CD4-positive, alpha-beta T cell (primary cell): ENCODE measurements around the gene KIAA1614. TPM values are rescaled to one million over a fixed set of nuclear protein-coding genes. Genes with fewer than 3 reads are reported as not detected.

Source experiments
- ATAC-seq: fragments of 200-7000 bp; cut with Tn5 transposase; one replicate; pipeline ENCODE4 v1.10.0; 2022; ENCODE audit warnings: mild to moderate bottlenecking; ENCODE audit not compliant: poor library complexity
- CTCF ChIA-PET: fragments of 350-600 bp; sonication (Branson Sonifier 250); formaldehyde crosslinking; loops from one replicate; lab custom pipeline; 2021; ENCODE audit warnings: antibody characterized with exemption, inconsistent platforms; lab: Charles Lee
- POLR2A ChIA-PET: fragments of 350-600 bp; sonication (Branson Sonifier 250); formaldehyde crosslinking; loops from one replicate; lab custom pipeline; 2021; ENCODE audit warnings: antibody characterized with exemption, inconsistent platforms; lab: Charles Lee
- DNase-seq, 14 experiments: peaks; one replicate each; pipeline ENCODE4 v3.0.0-alpha.2; 2013 to 2020; ENCODE audit warnings: mixed read lengths in 2 of 14
- H3K27ac ChIP-seq, 2 donors: one replicate each; pipeline versions ENCODE4 v1.5.1 to v1.7.0; 2013; ENCODE audit warnings: low read length in 2 of 2, low read depth in 1 of 2, mild to moderate bottlenecking in 1 of 2
- H3K27me3 ChIP-seq, 2 experiments: 1 replicate in 1 of 2; 2 replicates in 1 of 2; pipeline versions ENCODE4 v1.6.1 to v1.7.0; 2013; ENCODE audit warnings: low read length in 2 of 2, control low read depth in 1 of 2, mild to moderate bottlenecking in 1 of 2, moderate library complexity in 1 of 2; ENCODE audit not compliant: insufficient read depth in 2 of 2, control insufficient read depth in 1 of 2
- H3K36me3 ChIP-seq: one replicate; pipeline ENCODE4 v1.6.1; 2013; ENCODE audit warnings: low read length, control low read depth; ENCODE audit not compliant: insufficient read depth
- H3K4me1 ChIP-seq: one replicate; pipeline ENCODE4 v1.6.1; 2013; ENCODE audit warnings: low read length, control low read depth; ENCODE audit not compliant: insufficient read depth
- H3K4me3 ChIP-seq: one replicate; pipeline ENCODE4 v1.5.1; 2013; ENCODE audit warnings: mild to moderate bottlenecking, low read length, moderate library complexity
- H3K9me3 ChIP-seq, 2 experiments: 1 replicate in 1 of 2; 2 replicates in 1 of 2; pipeline versions ENCODE4 v1.6.1 to v1.7.0; 2013; ENCODE audit warnings: low read length in 2 of 2, mild to moderate bottlenecking in 2 of 2, control low read depth in 1 of 2, moderate library complexity in 1 of 2; ENCODE audit not compliant: control insufficient read depth in 1 of 2, insufficient read depth in 1 of 2
- H3K27ac Mint-ChIP-seq: one replicate; pipeline ENCODE4 v1.8.0; 2020; ENCODE audit warnings: mixed read lengths
- H3K27me3 Mint-ChIP-seq: one replicate; pipeline ENCODE4 v1.8.0; 2021; ENCODE audit warnings: mixed read lengths
- H3K36me3 Mint-ChIP-seq: one replicate; pipeline ENCODE4 v1.8.0; 2021; ENCODE audit warnings: low read depth, mixed read lengths
- H3K4me1 Mint-ChIP-seq: one replicate; pipeline ENCODE4 v1.8.0; 2021; ENCODE audit warnings: low read depth, mixed read lengths
- H3K4me3 Mint-ChIP-seq: one replicate; pipeline ENCODE4 v1.8.0; 2020; ENCODE audit warnings: mild to moderate bottlenecking, mixed read lengths
- H3K9me3 Mint-ChIP-seq: one replicate; pipeline ENCODE4 v1.8.0; 2020; ENCODE audit warnings: mixed read lengths
- intact Hi-C, 2 experiments: fragments of 100-400 bp; cut with DNase I in 1 of 2; cut with micrococcal nuclease in 1 of 2; formaldehyde crosslinking; loops; one replicate each; pipeline versions ENCODE4 v1.15.1 to v1.9.0; 2023 to 2025; cut with DNase I, micrococcal nuclease
- total RNA-seq, 174 experiments: library from RNA in 2 of 174; stranded (reverse) in 2 of 174; gene quantifications; one replicate each; pipeline ENCODE4 v1.2.3 and lab custom pipeline; 2021 to 2026
- TF ChIP-seq, protein P1 (sequence below): fragments of 200-600 bp; IDR thresholded peaks from one replicate; pipeline ENCODE4 v1.8.0; 2022; ENCODE audit warnings: antibody characterized with exemption, mild to moderate bottlenecking

Gene KIAA1614
- total RNA-seq, 2 experiments from 2014 or later, result 0.14 to 0.20 TPM

DNA sequence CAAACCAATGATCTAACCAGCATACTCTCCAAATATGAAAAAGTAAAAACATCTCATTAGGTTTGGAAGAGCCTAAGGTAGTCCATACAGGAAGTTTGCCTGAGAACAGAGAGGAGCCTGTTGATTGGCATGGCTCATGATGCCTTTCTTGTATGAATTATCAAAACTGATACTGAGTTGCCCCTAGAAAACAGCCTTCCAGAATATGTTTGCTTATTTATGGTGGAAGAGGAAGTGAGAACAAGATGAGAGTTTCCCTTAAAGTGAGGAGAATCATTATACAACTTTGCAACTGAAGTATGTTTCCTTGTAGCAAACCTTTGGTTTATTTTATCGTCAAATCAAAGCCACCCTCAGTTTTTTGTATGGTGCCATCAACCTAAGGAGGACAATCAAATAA, 23.8 kb upstream of the KIAA1614 start:
- POLR2A ChIA-PET, result no interaction called here

DNA sequence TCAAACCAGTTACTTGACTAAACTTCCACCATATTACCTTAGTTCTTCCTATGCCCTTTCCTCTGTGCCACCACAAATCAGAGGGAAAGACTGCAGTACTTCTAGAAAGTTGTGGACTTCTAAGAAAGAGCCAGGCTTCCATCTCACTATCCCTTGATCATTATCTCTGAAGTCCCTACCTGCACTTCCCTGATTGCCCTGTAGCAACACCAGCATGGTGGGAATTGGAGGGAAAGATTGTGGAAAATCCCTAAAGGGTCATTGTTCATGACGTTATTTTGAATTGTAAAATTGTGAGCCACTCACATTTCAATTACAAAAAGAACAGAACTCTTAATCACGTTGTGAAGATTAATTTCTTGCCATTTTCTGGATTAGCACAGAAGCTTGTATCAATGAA, 23.4 kb upstream of the KIAA1614 start:
- H3K4me3 ChIP-seq, result no peak overlapping the region
- H3K4me1 ChIP-seq, result peaks cover 5% of the 10 kb centered on the region
- H3K36me3 ChIP-seq, result peaks cover 3% of the 10 kb centered on the region
- TF ChIP-seq, protein P1, sequence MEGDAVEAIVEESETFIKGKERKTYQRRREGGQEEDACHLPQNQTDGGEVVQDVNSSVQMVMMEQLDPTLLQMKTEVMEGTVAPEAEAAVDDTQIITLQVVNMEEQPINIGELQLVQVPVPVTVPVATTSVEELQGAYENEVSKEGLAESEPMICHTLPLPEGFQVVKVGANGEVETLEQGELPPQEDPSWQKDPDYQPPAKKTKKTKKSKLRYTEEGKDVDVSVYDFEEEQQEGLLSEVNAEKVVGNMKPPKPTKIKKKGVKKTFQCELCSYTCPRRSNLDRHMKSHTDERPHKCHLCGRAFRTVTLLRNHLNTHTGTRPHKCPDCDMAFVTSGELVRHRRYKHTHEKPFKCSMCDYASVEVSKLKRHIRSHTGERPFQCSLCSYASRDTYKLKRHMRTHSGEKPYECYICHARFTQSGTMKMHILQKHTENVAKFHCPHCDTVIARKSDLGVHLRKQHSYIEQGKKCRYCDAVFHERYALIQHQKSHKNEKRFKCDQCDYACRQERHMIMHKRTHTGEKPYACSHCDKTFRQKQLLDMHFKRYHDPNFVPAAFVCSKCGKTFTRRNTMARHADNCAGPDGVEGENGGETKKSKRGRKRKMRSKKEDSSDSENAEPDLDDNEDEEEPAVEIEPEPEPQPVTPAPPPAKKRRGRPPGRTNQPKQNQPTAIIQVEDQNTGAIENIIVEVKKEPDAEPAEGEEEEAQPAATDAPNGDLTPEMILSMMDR, result no peak
- Mint-ChIP-seq H3K4me3 (no peak overlapping the region), H3K27me3 (no peaks in the 10 kb centered on the region), H3K27ac (no peak overlapping the region), H3K4me1 (peaks cover 14% of the 10 kb centered on the region), H3K9me3 (no peaks in the 10 kb centered on the region), H3K36me3 (peaks cover 16% of the 10 kb centered on the region)
- no peak overlapping the region for H3K27ac ChIP-seq
- ATAC-seq, result no peak
- DNase-seq, result no peak
- POLR2A ChIA-PET, result no interaction called here
- H3K9me3 ChIP-seq, result no peaks in the 10 kb centered on the region
- no peaks in the 10 kb centered on the region for H3K27me3 ChIP-seq
- CTCF ChIA-PET, result no interaction called here
- intact Hi-C loops, result loop anchor here in 1 of 2 experiments (10.0 kb wide), 1 partner anchor 535 kb away; no protein-coding TSS in a partner anchor

More for the DNA sequence above, 23.8 kb upstream of the KIAA1614 start:
- Histone ChIP-seq H3K4me1 (peaks cover 5% of the 10 kb centered on the region), H3K27me3 (no peaks in the 10 kb centered on the region), H3K27ac (no peak overlapping the region), H3K36me3 (peaks cover 7% of the 10 kb centered on the region), H3K4me3 (no peak overlapping the region), H3K9me3 (no peaks in the 10 kb centered on the region)
- Mint-ChIP-seq H3K27ac (no peak overlapping the region), H3K4me3 (no peak overlapping the region), H3K9me3 (no peaks in the 10 kb centered on the region), H3K36me3 (peaks cover 20% of the 10 kb centered on the region), H3K4me1 (peaks cover 10% of the 10 kb centered on the region), H3K27me3 (no peaks in the 10 kb centered on the region)
- DNase-seq, result no peak
- TF ChIP-seq, protein P1, result no peak
- CTCF ChIA-PET, result no interaction called here
- ATAC-seq, result no peak
- intact Hi-C loops, result loop anchor here in 1 of 2 experiments (10.0 kb wide), 1 partner anchor 536 kb away; no protein-coding TSS in a partner anchor

DNA sequence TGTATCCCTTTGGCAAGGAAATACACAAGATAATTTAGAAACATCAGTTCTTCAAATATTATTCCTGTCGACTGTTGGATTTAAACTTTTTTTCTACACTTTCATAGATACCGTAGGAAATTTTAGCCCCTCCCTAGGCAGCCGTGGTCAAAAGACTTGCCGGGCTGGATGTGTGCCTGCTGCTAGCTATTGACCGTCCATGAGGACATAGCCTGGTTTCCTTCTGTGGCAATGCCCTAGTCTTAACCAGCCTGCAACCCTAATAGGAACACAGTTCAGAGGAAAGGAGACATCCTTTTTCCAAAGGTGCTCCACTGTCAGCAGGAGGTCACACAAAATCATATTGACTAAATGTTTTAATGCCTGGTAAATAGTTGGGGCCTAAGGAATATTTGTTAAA, 20.4 kb upstream of the KIAA1614 start:
- DNase-seq (no peak), ATAC-seq (no peak)
- intact Hi-C loops, result no loop called here
- H3K36me3 Mint-ChIP-seq, result no peaks in the 10 kb centered on the region
- peaks cover 5% of the 10 kb centered on the region for H3K9me3 Mint-ChIP-seq
- CTCF ChIA-PET, result no interaction called here
- POLR2A ChIA-PET, result no interaction called here
- Histone ChIP-seq H3K4me3 (no peak overlapping the region), H3K27me3 (no peaks in the 10 kb centered on the region), H3K9me3 (peaks cover 0 to 1% of the 10 kb centered on the region in 2 experiments), H3K27ac (no peak overlapping the region), H3K4me1 (peaks cover 5% of the 10 kb centered on the region), H3K36me3 (no peaks in the 10 kb centered on the region)
- no peak overlapping the region for H3K27ac Mint-ChIP-seq
- H3K4me3 Mint-ChIP-seq, result no peak overlapping the region
- TF ChIP-seq, protein P1, result no peak
- peaks cover 14% of the 10 kb centered on the region for H3K4me1 Mint-ChIP-seq
- no peaks in the 10 kb centered on the region for H3K27me3 Mint-ChIP-seq
